Measurements from ENCODE around the gene ADAM33. TPM values are rescaled to one million over a fixed set of nuclear protein-coding genes. Genes with fewer than 3 reads are reported as not detected.

ADAM33 gene
- total RNA-seq, 2 experiments from 2014 or later = not detected

- ChIA-PET CTCF (no interaction called here), POLR2A (no interaction called here)
- no peaks in the 10 kb centered on the region for H3K36me3 Mint-ChIP-seq (ENCODE audit: low read depth)
- H3K4me1 Mint-ChIP-seq (ENCODE audit: low read depth) = peaks cover 5% of the 10 kb centered on the region
- H3K4me3 ChIP-seq (ENCODE audit: low read length) = no peak overlapping the region
- intact Hi-C loops (cut with DNase I, micrococcal nuclease) = loop anchor here in 1 of 2 experiments (5.0 kb wide), 2 partner anchors 88 to 913 kb away; partner anchors contain the start of gene ADISSP
- TF ChIP-seq, protein P1, sequence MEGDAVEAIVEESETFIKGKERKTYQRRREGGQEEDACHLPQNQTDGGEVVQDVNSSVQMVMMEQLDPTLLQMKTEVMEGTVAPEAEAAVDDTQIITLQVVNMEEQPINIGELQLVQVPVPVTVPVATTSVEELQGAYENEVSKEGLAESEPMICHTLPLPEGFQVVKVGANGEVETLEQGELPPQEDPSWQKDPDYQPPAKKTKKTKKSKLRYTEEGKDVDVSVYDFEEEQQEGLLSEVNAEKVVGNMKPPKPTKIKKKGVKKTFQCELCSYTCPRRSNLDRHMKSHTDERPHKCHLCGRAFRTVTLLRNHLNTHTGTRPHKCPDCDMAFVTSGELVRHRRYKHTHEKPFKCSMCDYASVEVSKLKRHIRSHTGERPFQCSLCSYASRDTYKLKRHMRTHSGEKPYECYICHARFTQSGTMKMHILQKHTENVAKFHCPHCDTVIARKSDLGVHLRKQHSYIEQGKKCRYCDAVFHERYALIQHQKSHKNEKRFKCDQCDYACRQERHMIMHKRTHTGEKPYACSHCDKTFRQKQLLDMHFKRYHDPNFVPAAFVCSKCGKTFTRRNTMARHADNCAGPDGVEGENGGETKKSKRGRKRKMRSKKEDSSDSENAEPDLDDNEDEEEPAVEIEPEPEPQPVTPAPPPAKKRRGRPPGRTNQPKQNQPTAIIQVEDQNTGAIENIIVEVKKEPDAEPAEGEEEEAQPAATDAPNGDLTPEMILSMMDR (IDR thresholded peaks at IDR 0.05) = no peak
- DNase-seq (no peak), ATAC-seq (ENCODE audit: poor library complexity) (no peak)
- peaks cover 67% of the 10 kb centered on the region for H3K27me3 Mint-ChIP-seq
- no peak overlapping the region for H3K27ac ChIP-seq (ENCODE audit: low read depth in 1 of 2, low read length in 2 of 2)
- no peak overlapping the region for H3K4me3 Mint-ChIP-seq
- H3K9me3 Mint-ChIP-seq = no peaks in the 10 kb centered on the region
- H3K27ac Mint-ChIP-seq = no peak overlapping the region
- no peaks in the 10 kb centered on the region for H3K36me3 ChIP-seq (ENCODE audit: insufficient read depth, low read length)
- H3K4me1 ChIP-seq (ENCODE audit: insufficient read depth, low read length) = peaks cover 10% of the 10 kb centered on the region
- peaks cover 0 to 9% of the 10 kb centered on the region in 2 experiments for H3K9me3 ChIP-seq (ENCODE audit: control insufficient read depth in 1 of 2, insufficient read depth in 1 of 2, low read length in 2 of 2)
- peaks cover 39 to 47% of the 10 kb centered on the region in 2 experiments for H3K27me3 ChIP-seq (ENCODE audit: control insufficient read depth in 1 of 2, insufficient read depth in 2 of 2, low read length in 2 of 2)
Observed at GRCh38 chr20:3678856-3679720, 2.7 kb downstream of the ADAM33 start.

DNA sequence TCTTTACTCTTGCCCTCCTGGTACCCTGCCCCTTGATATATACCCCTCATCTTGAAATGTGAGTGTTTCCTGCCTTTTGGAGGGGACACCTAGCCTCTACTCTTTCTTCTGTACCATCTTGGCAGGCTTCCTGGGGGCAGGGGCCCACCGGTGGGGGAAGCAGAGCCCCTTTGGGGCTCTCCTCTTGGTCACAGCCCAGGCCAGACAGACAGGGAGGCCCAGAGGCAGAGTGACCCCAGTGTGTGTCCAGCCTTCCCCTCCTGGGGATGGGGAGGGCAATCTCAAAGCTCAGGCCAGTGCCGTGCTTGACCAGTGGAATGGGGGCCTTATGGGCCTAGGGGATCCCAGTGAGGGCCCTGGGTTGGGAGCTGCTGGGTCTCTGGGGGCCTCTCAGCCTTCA is 3.6 kb downstream of the ADAM33 start:
- H3K27ac Mint-ChIP-seq = no peak overlapping the region
- Histone ChIP-seq H3K36me3 (ENCODE audit: insufficient read depth, low read length) (no peaks in the 10 kb centered on the region), H3K9me3 (ENCODE audit: control insufficient read depth in 1 of 2, insufficient read depth in 1 of 2, low read length in 2 of 2) (peaks cover 0 to 13% of the 10 kb centered on the region in 2 experiments), H3K27ac (ENCODE audit: low read depth in 1 of 2, low read length in 2 of 2) (no peak overlapping the region), H3K27me3 (ENCODE audit: control insufficient read depth in 1 of 2, insufficient read depth in 2 of 2, low read length in 2 of 2) (peaks cover 42 to 50% of the 10 kb centered on the region in 2 experiments), H3K4me1 (ENCODE audit: insufficient read depth, low read length) (peaks cover 10% of the 10 kb centered on the region), H3K4me3 (ENCODE audit: low read length) (no peak overlapping the region)
- ChIA-PET POLR2A (interaction anchor here (1.1 kb wide), 1 partner anchor 89 kb away, joined by 4 read pairs; the partner anchor contains the start of gene ADISSP), CTCF (no interaction called here)
- peaks cover 5% of the 10 kb centered on the region for H3K4me1 Mint-ChIP-seq (ENCODE audit: low read depth)
- H3K4me3 Mint-ChIP-seq = no peak overlapping the region
- H3K36me3 Mint-ChIP-seq (ENCODE audit: low read depth) = no peaks in the 10 kb centered on the region
- no peaks in the 10 kb centered on the region for H3K9me3 Mint-ChIP-seq
- intact Hi-C loops (cut with DNase I, micrococcal nuclease) = loop anchor here in 1 of 2 experiments (5.0 kb wide), 2 partner anchors 89 to 914 kb away; partner anchors contain the start of gene ADISSP
- peaks cover 61% of the 10 kb centered on the region for H3K27me3 Mint-ChIP-seq
- TF ChIP-seq, protein P1 (IDR thresholded peaks at IDR 0.05) = no peak
- ATAC-seq (ENCODE audit: poor library complexity) (no peak), DNase-seq (no peak)

GRCh38 chr20:3677733-3678132 is 4.1 kb downstream of the ADAM33 start:
- Histone ChIP-seq H3K9me3 (ENCODE audit: control insufficient read depth in 1 of 2, insufficient read depth in 1 of 2, low read length in 2 of 2) (peaks cover 0 to 14% of the 10 kb centered on the region in 2 experiments), H3K4me3 (ENCODE audit: low read length) (no peak overlapping the region), H3K4me1 (ENCODE audit: insufficient read depth, low read length) (peaks cover 13% of the 10 kb centered on the region), H3K27me3 (ENCODE audit: control insufficient read depth in 1 of 2, insufficient read depth in 2 of 2, low read length in 2 of 2) (peaks cover 45 to 50% of the 10 kb centered on the region in 2 experiments), H3K27ac (ENCODE audit: low read depth in 1 of 2, low read length in 2 of 2) (no peak overlapping the region), H3K36me3 (ENCODE audit: insufficient read depth, low read length) (no peaks in the 10 kb centered on the region)
- Mint-ChIP-seq H3K4me1 (ENCODE audit: low read depth) (peaks cover 5% of the 10 kb centered on the region), H3K9me3 (no peaks in the 10 kb centered on the region), H3K4me3 (no peak overlapping the region), H3K36me3 (ENCODE audit: low read depth) (no peaks in the 10 kb centered on the region), H3K27ac (no peak overlapping the region), H3K27me3 (peaks cover 62% of the 10 kb centered on the region)
- TF ChIP-seq, protein P1 (IDR thresholded peaks at IDR 0.05) = no peak
- ChIA-PET CTCF (interaction anchor here (2.0 to 2.4 kb wide), 2 partner anchors 33 to 177 kb away, joined by 11 to 18 read pairs; no protein-coding TSS in a partner anchor), POLR2A (interaction anchor here (1.1 kb wide), 1 partner anchor 90 kb away, joined by 4 read pairs; the partner anchor contains the start of gene ADISSP)
- no peak for ATAC-seq (ENCODE audit: poor library complexity)
- intact Hi-C loops (cut with DNase I, micrococcal nuclease) = loop anchor here (2.0 to 5.0 kb wide), 5 partner anchors 90 to 915 kb away; partner anchors contain the start of gene ADISSP (in 1 of the 2)
- DNase-seq = no peak
